C4-2B (cell line): ENCODE measurements around the gene SLCO2A1.
"Not testable (repeated sequence)": the region's sequence is repeated elsewhere in the genome, so short reads cannot be mapped to it uniquely, and the experiment has no call there.

ENCODE experiments used
- H3K27ac ChIP-seq: fragments of 450-650 bp; 2 replicates; pipeline ENCODE4 v1.5.1; 2017
- CTCF ChIP-seq: fragments of 450-650 bp; conservative IDR thresholded peaks from 2 replicates; pipeline ENCODE4 v1.5.1; 2017; ENCODE audit warnings: mild to moderate bottlenecking
- ZFX ChIP-seq: fragments of 450-650 bp; IDR thresholded peaks from 2 replicates; pipeline ENCODE4 v1.6.1; 2017

The SLCO2A1 gene

GRCh38 chr3:134074790-134075567 lies 45.3 kb upstream of the SLCO2A1 start:
- TF ChIP-seq CTCF = no peak
- TF ChIP-seq ZFX = no peak
- H3K27ac ChIP-seq = no peak overlapping the region

GRCh38 chr3:134074001-134074789 lies 44.5 kb upstream of the SLCO2A1 start:
- H3K27ac ChIP-seq = no peak overlapping the region
- no peak for TF ChIP-seq CTCF
- TF ChIP-seq ZFX = no peak

- no peak for TF ChIP-seq CTCF
- TF ChIP-seq ZFX = no peak
- no peak overlapping the region for H3K27ac ChIP-seq
Observed at GRCh38 chr3:134073583-134073945, 43.8 kb upstream of the SLCO2A1 start.

- TF ChIP-seq ZFX = no peak
- no peak overlapping the region for H3K27ac ChIP-seq
Observed at GRCh38 chr3:134072881-134073582, 43.3 kb upstream of the SLCO2A1 start.

- not testable (repeated sequence) for H3K27ac ChIP-seq
Observed at GRCh38 chr3:134070281-134070680, 40.6 kb upstream of the SLCO2A1 start.

- no peak for TF ChIP-seq ZFX
- TF ChIP-seq CTCF = no peak
- H3K27ac ChIP-seq = no peak overlapping the region
Observed at GRCh38 chr3:134068429-134068828, 38.7 kb upstream of the SLCO2A1 start.

- H3K27ac ChIP-seq = no peak overlapping the region
- TF ChIP-seq CTCF (no peak), ZFX (no peak)
Observed at GRCh38 chr3:134067531-134068161, 37.9 kb upstream of the SLCO2A1 start.
